Kidney epithelial cell (primary cell): Measurements from ENCODE around the gene MOBP. TPM values are rescaled to one million over a fixed set of nuclear protein-coding genes. Genes with fewer than 3 reads are reported as not detected.

Source experiments
- DNase-seq: peaks from one replicate; pipeline ENCODE4 v3.0.0-alpha.2; 2010; ENCODE audit warnings: low read depth
- H3K27me3 ChIP-seq: 2 replicates; pipeline ENCODE4 v1.6.0; 2011; ENCODE audit warnings: low read length; ENCODE audit not compliant: control insufficient read depth, insufficient read depth
- H3K36me3 ChIP-seq: 2 replicates; pipeline ENCODE4 v1.5.1; 2011; ENCODE audit warnings: low read length; ENCODE audit not compliant: control insufficient read depth, insufficient read depth
- H3K4me3 ChIP-seq: 2 replicates; pipeline ENCODE4 v1.5.1; 2011; ENCODE audit warnings: low read depth, mild to moderate bottlenecking, control low read depth, low read length
- total RNA-seq: library from RNA; depleted of rRNA; stranded (reverse); fragments of >200 nt; gene quantifications from 2 replicates; pipeline ENCODE4 v1.2.3, GENCODE V29; 2015
- TF ChIP-seq, protein P1 (sequence below): IDR thresholded peaks from 2 replicates; pipeline ENCODE4 v1.5.1; 2011; ENCODE audit warnings: mild to moderate bottlenecking, moderate library complexity, low read length, control low read depth, inconsistent platforms; ENCODE audit not compliant: insufficient read depth, poor library complexity, severe bottlenecking

The MOBP gene
- total RNA-seq, 1 donor from 2014 or later = 0.08 TPM

DNA sequence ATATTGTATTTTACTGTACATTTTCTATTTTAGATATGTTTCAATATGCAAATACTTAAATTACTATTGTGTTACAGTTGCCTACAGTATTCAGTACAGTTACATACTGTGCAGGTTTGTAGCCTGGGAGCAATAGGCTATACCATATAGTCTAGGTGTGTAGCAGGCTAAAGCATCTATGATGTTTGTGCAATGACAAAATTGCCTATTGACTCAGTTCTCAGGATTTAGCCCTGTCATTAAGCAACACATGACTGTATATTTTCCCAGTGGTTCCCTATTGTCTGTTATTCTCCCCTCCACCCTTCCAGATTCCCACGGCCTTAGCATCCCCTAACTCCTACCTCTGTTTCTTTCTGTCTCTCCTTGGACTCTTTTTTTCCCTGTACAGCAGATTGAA is 10.7 kb downstream of the MOBP start:
- TF ChIP-seq, protein P1, sequence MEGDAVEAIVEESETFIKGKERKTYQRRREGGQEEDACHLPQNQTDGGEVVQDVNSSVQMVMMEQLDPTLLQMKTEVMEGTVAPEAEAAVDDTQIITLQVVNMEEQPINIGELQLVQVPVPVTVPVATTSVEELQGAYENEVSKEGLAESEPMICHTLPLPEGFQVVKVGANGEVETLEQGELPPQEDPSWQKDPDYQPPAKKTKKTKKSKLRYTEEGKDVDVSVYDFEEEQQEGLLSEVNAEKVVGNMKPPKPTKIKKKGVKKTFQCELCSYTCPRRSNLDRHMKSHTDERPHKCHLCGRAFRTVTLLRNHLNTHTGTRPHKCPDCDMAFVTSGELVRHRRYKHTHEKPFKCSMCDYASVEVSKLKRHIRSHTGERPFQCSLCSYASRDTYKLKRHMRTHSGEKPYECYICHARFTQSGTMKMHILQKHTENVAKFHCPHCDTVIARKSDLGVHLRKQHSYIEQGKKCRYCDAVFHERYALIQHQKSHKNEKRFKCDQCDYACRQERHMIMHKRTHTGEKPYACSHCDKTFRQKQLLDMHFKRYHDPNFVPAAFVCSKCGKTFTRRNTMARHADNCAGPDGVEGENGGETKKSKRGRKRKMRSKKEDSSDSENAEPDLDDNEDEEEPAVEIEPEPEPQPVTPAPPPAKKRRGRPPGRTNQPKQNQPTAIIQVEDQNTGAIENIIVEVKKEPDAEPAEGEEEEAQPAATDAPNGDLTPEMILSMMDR = no peak
- Histone ChIP-seq H3K4me3 (no peak overlapping the region), H3K27me3 (no peaks in the 10 kb centered on the region), H3K36me3 (no peaks in the 10 kb centered on the region)
- DNase-seq = no peak

DNA sequence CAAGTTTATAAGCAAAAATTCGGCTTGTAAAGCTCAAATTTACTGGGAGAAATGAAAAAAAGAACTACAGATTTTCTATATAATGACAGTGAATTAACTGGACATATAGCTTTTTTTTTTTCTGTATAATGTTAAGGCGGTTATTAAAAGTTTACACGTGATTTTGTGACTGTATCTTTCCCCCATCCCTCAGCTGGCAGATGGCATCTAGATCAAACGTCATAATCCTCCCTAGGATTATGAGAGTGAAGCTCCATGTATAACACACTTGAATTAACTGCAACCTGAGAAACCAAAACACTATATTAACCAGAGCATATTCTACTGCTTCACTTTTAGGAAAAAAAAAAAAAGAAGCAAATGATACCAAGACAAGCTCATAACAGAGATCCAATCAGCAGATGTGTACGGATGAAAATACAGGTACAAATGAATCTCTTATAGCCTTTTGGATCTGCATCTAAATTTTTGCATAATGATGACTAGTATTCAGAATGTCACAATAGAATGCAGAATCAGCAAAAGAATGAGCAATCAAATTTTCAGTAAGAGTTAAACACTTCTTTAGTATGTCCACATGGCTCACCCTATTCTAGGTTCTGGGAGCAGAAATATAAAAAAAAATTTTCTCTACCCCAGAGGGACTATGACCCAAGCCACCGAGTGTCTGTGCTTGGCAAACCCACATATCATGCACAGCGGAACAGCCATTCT is 12.4 kb downstream of the MOBP start:
- TF ChIP-seq, protein P1 = no peak
- Histone ChIP-seq H3K27me3 (no peaks in the 10 kb centered on the region), H3K36me3 (no peaks in the 10 kb centered on the region), H3K4me3 (no peak overlapping the region)
- DNase-seq = no peak

DNA sequence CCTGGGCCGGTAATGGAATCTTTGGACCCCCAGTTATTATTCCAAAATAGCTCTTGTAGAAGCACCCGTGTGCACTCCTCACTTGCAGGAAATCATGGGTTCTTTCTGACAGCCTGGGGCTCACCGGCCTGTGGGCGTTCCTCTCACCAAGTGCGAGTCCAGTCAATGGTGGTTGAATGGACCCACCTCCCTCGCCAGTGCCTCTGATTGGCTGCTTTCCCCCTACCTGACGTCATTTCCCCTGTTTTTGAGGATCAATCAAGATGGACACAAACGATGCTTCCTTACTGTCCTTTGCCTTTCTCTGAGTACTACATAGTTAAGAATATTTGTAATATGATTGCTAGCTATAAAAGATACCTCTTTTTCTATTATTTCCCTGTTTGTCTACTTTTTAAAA is 18.1 kb downstream of the MOBP start:
- H3K4me3 ChIP-seq = no peak overlapping the region
- no peaks in the 10 kb centered on the region for H3K36me3 ChIP-seq
- H3K27me3 ChIP-seq = no peaks in the 10 kb centered on the region
- TF ChIP-seq, protein P1 = no peak
- no peak for DNase-seq

DNA sequence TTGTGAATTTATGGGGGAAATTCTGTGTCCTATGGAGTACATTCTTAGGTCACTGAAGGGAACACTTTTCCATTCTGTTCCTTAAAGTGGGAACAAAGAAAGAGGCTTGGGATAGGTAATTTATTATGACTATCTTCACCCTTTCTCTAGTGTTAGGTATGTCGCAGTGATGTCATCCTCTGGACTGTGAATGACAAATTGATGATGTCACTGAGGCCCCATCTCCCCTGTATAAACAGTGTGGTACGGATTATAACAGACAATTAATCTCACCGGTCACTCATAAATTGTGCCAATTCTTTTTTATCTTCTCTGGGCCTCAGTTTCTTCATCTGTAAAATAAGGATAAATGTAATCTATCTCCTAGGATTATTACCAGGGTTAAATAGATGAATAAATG is 23.5 kb downstream of the MOBP start:
- DNase-seq = no peak
- Histone ChIP-seq H3K27me3 (no peaks in the 10 kb centered on the region), H3K36me3 (no peaks in the 10 kb centered on the region), H3K4me3 (no peak overlapping the region)
- TF ChIP-seq, protein P1 = no peak

DNA sequence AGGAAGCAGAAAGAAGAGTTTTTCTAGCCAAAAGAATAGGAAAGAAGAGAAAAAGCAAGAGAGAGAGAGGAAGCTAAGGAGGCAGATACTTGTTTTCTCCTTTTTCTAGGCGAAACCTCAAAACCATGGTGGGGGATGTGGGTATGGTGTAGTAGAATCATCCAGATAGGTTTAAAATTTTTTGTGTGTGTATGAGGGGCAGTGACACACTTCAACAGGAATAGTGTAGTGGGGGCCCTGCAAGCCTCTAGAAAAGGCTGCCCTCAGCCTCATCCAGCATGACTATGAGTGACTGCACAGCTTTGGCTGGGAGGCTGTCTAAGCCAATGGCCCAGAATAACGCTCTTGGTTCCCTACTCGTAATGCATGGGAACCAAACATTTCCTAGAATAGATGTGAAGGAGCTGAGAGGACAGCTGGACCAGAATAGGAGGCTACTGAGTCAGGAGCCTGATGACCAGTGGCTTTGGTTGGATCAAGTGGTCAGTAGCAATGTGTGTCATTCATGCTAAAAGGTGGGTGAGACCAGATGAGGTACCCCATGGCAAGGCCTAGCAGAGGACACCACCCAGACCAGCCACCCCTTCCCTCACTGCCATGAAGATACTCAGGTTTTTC is 24.4 kb downstream of the MOBP start:
- no peaks in the 10 kb centered on the region for H3K36me3 ChIP-seq
- DNase-seq = no peak
- H3K27me3 ChIP-seq = no peaks in the 10 kb centered on the region
- TF ChIP-seq, protein P1 = no peak
- no peak overlapping the region for H3K4me3 ChIP-seq
